Measurements from ENCODE around the gene HIPK1.
"Not testable (repeated sequence)": the region's sequence is repeated elsewhere in the genome, so short reads cannot be mapped to it uniquely, and the experiment has no call there.

HIPK1 gene

DNA sequence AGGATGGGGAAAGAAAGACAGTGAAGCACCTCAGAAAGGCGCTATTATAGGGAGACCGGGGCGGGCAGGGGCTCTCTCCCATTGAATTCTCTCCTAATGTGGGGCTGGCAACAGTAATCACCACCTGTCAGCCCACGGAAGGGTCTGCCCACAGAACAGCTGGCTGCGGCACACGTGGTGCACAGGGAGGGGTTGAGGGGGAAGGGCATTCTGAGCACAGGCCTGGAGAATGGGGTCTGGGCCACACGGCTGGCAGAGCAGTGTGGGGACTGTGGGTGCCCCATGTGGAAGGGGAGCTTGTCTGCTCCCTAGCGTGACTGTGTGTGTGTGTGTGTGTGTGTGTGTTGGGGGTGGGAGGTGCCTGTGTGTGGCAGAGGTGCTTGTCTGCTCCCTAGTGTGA lies 54.3 kb downstream of the HIPK1 start:
- no peak for DNase-seq

DNA sequence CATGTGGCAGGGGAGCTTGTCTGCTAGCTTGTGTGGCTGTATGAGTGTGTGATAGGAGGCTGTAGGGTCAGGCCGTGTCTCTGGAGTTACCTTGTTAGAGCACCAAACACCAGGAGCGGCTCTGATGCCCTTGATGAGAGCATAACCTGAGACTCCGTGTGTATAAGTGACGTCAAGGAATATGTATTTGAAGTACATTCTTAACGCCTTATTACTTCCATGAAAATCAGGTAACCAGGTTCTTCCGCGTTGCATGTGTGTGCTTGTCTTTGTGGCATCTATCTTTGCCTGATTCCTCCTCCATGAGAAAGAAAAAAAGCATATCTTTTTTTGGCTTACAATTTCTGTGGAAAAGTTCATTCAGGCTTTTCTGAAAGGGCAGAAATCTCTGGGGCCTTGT lies 54.7 kb downstream of the HIPK1 start:
- DNase-seq = no peak

DNA sequence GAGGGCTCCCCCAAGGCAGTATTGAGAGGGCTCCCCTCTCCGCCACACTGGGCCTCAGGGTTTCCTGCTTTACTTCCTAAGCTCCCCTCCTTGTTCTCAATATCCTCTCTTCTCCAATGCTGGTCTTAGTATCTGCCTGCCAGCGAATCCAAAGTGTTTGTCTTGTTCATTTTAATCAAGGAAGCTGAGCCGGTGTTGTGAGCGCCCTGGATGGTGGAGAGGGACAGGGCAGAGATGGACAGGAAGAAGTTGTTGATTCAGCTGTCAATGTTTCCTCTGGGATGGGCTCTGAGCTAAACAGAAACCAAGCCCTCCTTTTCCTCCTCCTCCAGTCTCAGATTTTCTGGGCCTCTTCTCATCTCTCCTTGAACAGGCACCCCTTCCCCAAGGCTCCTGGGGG lies 55.6 kb downstream of the HIPK1 start:
- DNase-seq = no peak

DNA sequence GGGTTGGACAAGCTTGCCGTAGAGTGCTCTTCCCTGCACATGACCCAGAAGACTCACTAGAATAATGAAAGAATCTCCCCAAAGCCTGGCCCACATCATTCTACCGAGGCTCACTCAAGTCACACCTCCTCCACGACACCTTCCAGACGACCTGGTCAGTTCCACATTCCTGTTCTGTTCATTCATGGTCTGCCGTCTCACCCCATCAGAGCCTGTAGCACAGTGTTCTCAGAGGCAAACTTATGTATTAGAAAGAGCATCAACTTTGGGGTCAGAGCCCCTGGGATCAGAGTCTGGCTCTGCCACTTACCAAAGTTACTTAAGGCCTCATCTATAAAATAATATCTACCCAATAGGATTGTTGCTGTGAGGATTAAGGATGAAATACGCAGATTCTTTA lies 57.7 kb downstream of the HIPK1 start:
- no peak for DNase-seq

DNA sequence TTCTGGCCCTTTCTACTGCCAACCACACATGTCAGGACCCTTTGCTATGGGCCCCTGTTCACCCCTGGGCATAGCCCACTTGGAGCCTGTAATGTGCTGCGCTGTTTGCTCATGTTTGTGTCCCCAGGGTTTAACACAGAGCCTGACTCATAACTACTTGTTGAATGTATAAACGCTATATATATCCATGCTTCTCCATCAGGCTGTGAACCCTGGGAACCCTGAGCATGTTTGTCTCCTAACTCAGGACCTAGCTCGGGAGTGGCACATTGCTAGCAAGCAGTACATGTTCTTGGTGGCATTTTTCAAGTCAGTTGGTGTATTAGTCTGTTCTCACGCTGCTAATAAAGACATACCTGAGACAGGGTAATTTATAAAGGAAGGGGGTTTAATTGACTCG lies 58.1 kb downstream of the HIPK1 start:
- no peak for DNase-seq

DNA sequence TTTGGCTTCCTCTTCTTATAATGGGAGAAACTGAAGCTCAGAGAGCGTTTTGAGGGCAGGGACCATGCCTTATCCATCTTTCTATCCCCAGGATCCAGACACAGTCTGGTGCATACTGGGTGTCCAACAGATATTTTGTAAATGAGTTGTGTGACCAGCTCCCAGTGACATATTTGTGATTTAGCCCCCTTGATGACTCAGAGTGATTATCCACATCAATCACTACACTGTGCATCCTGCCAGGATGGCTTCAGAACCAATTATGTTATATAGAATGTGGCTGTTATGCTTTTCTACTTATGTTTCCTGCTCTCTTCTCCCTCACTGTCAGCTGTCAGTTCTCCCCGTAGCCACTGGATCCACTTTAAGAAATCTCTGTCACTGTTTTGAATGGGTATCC lies 61.4 kb downstream of the HIPK1 start:
- no peak for DNase-seq

DNA sequence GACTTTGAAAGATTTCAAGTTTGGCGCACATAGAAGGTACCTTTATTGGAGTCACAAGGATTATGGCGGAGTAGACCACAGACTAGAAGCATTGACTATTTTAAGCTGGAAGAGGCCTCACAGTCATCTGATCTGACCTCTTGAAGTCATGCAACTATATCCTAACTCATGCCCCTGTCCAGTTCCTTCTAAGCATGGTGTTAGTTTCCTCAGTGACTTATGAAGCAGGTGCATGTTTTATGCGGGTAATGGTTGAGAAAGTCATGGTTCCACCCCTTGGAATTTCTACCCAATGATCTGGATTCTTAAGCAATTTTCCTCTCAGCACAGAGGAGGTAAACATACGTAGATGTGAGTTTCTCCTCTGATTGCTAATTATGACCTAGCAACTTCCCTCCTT lies 61.8 kb downstream of the HIPK1 start:
- no peak for DNase-seq

DNA sequence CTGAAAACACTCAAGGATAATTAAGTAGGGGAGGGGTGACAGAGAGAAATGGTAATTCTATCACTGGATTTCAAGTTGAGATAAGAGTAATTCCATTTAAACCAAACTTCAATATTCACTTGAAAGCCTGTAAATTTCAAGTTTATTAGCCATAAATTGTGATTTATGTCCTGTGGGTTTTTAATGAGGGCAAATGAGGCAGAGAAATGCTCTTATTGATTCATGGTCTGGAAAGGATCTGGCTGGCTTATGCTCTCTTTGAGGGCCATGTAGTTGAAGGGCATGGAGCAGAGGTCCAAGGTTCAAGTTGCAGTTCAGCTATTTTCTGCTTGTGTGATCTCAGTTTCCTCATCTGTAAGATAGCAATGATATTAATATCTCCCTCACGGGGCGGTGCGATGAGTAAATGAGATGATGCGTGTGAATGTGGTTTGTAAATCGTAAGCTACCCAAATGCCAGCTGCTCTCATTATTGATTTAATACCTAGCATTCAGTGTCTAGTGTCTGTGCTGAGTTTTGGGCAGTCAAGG lies 62.4 kb downstream of the HIPK1 start:
- no peak for DNase-seq

DNA sequence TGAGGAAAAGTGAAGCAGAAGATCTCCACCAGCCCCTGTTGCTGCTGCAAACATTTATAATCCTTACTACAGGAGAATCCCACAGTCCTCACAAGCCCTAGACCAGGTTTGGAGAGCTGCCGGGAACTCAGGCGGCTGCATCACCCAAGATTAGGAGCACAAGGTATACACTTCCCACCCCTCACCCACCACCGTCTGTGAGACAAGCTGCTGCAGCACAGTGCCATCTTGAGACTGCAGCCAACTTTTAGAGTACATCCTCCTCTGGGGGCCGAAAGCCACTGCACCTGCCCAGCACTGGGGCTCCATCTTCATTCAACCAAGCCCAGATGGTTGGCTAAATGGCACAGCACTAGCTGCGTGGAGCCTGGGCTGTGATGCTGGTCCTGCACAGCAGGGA lies 63.9 kb downstream of the HIPK1 start:
- DNase-seq = no peak

DNA sequence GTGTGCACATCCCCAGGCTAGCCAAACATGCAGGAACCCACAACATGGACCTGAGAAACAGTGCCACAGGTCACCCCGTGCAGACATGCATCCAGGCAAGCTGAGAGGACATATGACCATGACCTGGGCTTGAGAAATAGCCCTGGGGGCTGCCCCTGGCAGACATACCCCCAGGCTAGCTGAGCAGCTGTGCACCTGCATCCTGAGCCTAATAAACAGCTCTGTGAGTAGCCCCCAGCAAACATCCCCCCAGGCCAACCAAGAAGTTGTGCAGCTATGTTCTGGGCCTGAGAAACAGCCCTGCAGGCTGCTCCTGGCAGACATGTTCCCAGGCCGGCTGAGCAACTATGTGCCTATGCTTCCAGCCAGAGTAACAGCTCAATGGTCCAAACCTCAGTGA lies 64.6 kb downstream of the HIPK1 start:
- DNase-seq = no peak

DNA sequence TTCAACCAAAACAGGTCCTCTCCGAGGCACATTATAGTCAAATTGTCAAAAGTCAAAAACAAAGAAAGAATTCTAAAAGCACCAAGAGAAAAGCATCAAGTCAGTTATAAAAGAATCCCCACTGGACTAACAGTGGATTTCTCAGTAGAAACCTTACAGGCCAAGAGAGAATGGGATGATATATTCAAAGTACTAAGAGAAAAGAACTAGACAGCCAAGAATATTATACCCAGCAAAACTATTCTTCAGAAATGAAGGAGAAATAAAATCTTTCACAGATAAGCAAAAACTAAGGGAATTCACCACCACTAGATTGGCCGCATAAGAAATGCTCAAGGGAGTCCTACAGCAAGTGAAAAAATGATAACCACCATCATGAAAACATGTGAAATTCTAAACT lies 66.3 kb downstream of the HIPK1 start:
- no peak for DNase-seq

DNA sequence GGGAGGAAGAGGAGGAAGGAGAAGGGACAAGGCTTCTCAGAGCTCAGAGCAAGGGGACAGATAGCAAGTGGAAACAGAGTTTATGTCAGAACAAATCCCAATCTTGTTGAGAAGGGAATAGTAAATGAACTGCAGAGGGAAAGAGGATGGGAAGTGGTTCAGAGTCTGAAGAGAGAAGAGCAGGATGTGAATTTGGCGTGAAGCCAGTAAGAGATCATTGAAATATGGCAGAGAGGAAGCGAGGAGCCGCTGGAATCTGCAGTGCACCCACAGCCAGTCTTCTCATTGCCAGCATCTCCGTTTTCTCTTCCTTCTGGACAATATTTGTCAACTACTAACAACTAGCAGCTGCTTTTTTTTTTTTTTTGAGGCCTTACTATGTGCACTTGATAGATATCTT lies 69.2 kb downstream of the HIPK1 start:
- no peak for DNase-seq

DNA sequence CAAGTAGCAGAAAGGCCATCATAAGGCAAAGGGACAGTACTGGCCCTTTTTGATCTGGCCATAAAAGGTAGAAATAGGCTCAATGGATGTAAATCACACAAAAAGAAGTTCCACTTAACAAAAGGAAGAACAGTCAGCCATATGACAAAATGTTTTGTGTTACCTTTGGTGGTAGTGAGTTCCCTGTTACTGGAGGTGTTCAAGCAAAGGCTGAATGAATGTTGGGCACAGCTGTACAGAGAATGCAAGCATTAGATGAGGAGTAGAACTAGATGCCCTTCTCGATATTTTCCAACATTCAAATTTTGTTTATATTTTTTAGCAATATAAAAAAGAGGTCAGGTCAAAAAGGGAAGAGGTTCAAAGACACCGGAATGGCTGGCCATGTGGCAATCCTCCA lies 70.1 kb downstream of the HIPK1 start:
- no peak for DNase-seq

DNA sequence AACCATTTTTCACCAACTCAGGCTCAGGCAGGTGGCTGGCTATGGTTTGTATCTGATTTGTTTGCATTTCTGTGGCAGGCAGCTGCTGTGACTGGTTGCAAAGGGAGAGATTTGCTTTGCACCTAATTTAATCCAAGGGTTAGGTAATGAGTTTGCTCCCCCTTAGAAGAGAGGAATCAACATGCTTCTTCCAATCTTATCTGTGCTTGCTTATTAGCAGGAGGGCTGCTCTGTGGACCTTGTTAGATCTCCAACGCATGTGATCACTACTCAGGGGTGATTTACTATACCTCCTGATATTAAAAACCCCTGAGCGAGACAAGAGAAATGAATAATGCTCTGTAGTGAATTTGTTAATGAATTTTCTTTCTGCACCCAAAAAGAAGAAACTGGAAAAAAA lies 70.7 kb downstream of the HIPK1 start:
- no peak for DNase-seq

DNA sequence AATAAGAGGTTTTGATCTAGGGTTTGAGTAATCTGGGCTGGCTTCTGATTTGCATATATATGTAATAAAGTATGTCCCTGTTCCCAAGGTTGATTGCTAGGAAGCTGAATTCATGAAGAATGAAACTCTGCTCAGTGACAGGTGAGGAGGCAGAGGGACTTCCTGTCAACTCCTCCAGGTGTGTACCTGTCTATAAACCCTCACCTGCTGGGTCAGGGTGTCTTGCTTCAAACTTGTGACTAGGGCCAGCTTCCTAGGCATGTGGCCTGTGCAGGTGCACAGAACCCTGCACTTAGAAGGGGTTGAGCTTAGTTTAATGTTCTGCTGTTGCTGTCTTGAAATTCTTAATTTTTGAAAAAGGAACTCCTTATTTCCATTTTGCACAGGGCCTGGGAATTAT lies 71.3 kb downstream of the HIPK1 start:
- DNase-seq = no peak

DNA sequence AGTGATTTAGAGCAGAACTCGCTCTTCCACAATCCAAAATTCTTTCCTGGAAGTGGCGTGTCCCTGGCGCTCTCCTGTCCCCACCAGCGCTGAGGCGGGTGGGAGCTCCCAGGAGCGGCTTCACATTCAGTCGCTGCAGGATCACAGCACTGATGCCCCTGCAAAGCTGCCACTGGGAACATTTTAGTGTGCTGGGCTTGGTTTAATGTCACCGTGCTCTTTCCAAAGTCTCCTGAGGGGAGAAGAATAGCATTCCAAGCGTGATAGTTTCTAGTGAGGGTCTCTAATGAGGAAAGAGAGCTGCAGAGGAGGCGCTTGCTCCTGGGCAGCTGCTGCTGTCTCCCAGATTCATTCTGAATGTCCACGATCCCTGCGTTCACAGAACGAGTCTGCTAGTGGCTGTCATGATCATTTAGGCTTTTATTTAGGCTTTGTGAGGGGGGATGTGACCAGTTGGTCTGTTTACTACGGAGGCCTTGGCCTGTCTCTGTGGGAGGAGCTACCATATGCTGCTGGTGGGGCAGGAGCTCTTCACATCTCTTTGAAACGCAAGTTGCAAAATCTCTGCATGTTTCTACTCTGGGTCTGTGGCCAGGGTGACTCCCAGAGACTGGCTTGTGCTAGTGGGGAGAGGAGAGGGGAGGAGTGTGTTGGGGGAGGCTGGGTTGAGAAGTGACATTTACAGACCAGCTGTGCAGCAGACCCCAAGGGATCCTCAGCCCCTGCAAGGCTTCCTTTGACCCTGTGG lies 73.5 kb downstream of the HIPK1 start:
- no peak for DNase-seq

DNA sequence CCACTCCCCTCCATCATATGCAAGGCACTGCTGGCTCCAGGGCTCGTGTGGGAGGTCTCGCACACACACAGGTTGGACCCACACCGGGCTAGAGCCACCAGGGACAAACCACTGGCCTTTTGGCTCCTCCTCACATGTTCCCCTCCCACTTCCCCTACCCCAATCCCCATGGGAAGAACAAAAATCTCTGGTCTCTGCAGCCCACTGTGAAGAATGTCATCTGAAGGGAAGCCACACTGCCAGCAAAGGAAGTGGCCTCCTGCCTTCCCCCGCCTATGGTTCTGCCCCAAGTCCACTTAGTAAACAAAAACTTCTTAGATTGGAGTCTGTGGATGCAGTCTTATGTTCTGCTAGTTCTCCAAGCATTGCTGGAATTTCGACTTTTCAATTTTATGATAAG lies 74.3 kb downstream of the HIPK1 start:
- no peak for DNase-seq

DNA sequence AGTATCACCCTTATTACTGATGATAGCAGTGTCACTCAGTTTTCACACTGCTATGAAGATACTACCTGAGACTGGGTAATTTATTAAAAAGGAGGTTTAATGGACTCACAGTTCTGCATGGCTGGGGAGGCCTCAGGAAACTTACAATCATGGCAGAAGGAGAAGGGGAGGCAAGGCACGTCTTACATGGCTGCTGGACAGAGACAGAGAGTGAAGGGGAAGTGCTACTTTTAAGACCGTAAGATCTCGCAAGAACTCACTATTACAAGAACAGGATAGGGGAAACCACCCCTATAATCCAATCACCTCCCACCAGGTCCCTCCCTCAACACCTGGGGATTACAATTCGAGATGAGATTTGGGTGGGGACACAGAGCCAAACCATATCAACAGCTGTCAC lies 77.7 kb downstream of the HIPK1 start:
- not testable (repeated sequence) for DNase-seq

DNA sequence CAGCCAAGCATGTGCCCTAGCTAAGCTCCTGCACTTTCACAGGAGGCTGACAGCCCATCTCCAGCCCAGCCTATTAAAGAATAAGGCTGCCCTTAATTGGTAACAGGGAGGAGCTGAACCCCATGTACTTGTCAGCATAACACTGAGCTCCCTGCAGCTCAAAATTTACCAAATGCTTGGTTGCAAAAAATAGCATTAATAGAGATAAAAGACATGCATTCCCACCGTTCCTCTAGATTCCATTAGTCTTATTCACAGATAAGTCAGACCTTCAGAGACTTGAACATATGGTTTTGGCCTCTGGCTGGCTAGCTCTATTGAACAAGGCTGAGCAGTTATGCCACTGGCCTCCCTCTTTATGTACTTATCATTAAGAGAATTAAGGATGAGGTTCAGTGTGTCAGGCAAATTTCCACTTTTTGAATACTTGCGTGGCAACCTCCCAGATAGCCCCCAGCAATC lies 79.4 kb downstream of the HIPK1 start:
- no peak for DNase-seq

DNA sequence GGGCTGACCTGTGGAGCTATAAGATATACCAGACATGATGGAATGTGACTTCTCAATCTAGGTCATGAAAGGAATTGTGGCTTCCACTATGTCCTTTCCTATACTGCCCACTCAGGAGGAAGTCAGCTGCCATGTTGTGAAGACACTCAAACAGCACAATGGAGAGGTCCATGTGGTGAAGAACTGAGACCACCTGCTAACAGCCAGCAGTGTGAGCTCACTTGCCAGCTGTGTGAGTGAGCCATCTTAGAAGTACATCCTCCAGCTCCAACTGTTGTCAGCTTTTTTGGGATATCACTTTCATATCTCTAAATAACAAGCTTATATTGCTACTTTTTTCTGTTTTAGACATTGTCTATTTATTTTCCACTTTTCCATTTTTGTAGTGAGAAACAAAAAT lies 79.9 kb downstream of the HIPK1 start:
- no peak for DNase-seq

DNA sequence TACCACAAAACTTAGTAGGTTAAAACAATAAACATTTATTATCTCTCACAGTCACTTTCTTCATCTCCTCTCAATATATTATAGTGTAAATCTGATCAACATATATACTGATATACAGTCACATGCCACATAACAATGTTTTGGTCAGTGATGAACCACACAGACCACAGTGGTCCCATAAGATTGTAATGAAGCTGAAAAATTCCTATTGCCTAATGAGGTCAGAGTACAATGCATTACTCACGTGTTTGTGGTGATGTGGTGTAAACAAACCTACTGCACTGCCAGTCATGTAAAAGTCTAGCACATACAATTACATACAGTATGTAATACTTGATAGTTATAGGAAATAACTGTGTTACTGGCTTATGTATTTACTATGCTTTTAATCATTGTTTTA lies 80.3 kb downstream of the HIPK1 start:
- no peak for DNase-seq

DNA sequence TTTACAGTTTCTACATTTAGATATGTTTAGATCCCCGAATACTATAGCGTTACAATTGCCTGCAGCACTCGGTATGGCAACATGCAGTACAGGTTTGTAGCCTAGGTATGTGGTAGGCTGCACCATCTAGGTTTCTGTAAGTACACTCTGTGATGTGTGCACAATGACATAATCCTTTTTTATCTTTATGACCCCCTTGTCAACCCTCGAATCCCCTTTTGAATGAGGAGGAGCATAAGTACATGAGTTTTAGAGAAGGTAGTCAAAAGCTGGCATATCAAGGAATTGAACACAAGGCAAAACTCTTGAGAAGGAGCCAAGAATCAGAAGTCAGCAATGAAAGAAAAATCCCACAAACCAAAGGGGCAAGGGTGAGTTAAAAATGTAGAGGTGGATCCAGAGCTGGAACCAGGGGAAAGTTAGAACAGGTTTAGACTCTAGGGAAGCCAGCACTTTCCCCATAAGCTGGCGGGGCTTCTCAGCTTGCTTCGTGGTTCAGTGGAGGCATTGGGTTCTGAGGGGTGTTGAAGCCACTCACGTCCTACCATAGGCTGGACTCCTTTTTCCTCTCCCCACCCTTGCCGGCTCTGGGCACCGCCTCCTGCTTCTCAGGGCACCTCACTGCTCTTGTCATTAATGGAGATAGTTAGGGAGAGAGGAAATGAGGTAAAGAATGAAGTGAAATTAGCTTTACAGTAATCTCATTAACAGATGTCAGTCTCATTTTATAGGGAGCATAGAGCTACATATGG lies 81.5 kb downstream of the HIPK1 start:
- no peak for DNase-seq

DNA sequence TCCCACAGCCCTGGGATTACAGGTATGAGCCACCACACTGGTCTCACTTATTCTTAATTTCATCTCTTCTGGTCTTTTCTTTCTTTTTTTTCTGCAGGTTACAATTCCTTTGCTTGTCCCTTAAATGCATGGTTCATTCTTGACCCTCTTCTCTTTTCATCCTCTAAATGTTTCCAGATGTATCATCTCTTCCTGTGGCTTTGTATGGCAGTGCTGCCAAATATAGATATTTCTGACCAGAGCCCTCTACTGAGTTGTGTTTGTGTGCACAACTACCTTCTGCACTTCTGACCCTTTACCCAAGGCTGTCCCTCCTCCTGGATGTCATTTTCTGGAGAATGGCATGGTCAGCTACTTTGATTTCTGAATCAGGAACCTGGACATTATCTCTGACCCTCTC lies 82.7 kb downstream of the HIPK1 start:
- no peak for DNase-seq

DNA sequence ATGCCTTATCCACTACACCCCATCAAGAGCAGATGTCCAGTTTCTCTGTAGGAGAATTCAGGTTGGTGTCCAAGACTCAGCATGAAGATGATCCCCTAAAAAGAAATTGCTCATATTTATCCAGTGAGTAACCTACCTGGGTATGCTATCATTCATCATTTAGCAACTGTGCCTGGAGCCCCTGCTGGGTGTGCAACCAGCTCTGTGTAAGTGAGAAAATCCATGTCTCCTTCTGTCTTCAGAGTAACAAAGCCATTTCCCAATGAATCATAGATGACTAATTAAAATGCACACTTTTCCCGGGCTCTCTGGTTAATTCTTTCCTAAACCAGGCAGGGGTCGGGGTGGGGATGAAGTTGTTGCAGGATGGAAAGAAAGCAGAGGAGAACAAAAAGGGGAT lies 86.0 kb downstream of the HIPK1 start:
- DNase-seq = no peak

DNA sequence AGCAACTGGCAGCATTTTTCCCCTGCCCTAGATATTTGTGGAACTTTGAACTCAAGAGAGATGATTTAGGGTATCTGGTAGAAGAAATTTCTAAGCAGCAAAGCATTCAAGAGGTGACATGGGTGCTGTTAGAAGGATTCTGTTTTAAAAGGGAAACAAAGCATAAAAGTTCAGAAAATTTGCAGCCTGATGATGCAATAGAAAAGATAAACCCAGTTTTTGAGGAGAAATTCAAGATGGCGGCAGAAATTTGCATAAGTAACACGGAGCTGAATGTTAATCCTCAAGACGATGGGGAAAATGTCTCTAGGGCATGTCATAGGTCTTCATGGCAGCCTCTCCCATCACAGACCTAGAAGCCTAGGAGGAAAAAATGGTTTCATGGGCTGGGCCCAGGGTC lies 90.6 kb downstream of the HIPK1 start:
- DNase-seq = not testable (repeated sequence)

Data from NCI-H1436 treated with DMSO at 0.1 percent for 48 hours (cell line).